Muscle layer of colon (tissue), 2 donors: Measurements from ENCODE around the gene TMEM184C.

Experiments used
- H3K27ac ChIP-seq: one replicate; pipeline ENCODE4 v1.7.0; 2013; ENCODE audit warnings: low read depth, mild to moderate bottlenecking, low read length, moderate library complexity
- H3K27me3 ChIP-seq, 2 donors: one replicate each; pipeline ENCODE4 v1.7.0; 2013; ENCODE audit warnings: low read length in 2 of 2, mild to moderate bottlenecking in 2 of 2; ENCODE audit not compliant: insufficient read depth in 2 of 2, control insufficient read depth in 1 of 2
- H3K36me3 ChIP-seq: one replicate; pipeline ENCODE4 v1.7.0; 2013; ENCODE audit warnings: mild to moderate bottlenecking, low read length; ENCODE audit not compliant: insufficient read depth
- H3K4me1 ChIP-seq: one replicate; pipeline ENCODE4 v1.7.0; 2013; ENCODE audit warnings: mild to moderate bottlenecking, low read length; ENCODE audit not compliant: insufficient read depth
- H3K4me3 ChIP-seq, 2 donors: one replicate each; pipeline ENCODE4 v1.7.0; 2013; ENCODE audit warnings: low read length in 2 of 2, low read depth in 1 of 2, mild to moderate bottlenecking in 1 of 2, moderate library complexity in 1 of 2
- H3K9ac ChIP-seq: one replicate; pipeline ENCODE4 v1.7.0; 2013; ENCODE audit warnings: low read length
- H3K9me3 ChIP-seq: one replicate; pipeline ENCODE4 v1.7.0; 2013; ENCODE audit warnings: mild to moderate bottlenecking, low read length
- donor health status: abdominal sarcoma.
- donor health status: Adenocarcinoma of cecum.

Gene TMEM184C

GRCh38 chr4:147696866-147697265 is 79.7 kb downstream of the TMEM184C start:
- H3K27ac ChIP-seq = no peak overlapping the region
- H3K9ac ChIP-seq = no peak overlapping the region
- no peaks in the 10 kb centered on the region for H3K9me3 ChIP-seq
- no peaks in the 10 kb centered on the region for H3K4me1 ChIP-seq
- no peak overlapping the region for H3K4me3 ChIP-seq
- no peaks in the 10 kb centered on the region for H3K36me3 ChIP-seq
- no peaks in the 10 kb centered on the region for H3K27me3 ChIP-seq

GRCh38 chr4:147704846-147705245 is 87.6 kb downstream of the TMEM184C start:
- Histone ChIP-seq H3K4me1 (no peaks in the 10 kb centered on the region), H3K27me3 (no peaks in the 10 kb centered on the region), H3K9me3 (no peaks in the 10 kb centered on the region), H3K4me3 (no peak overlapping the region), H3K36me3 (no peaks in the 10 kb centered on the region), H3K27ac (no peak overlapping the region), H3K9ac (no peak overlapping the region)

GRCh38 chr4:147707892-147708672 is 90.9 kb downstream of the TMEM184C start:
- no peak overlapping the region for H3K27ac ChIP-seq
- H3K9me3 ChIP-seq = no peaks in the 10 kb centered on the region
- no peak overlapping the region for H3K4me3 ChIP-seq
- H3K27me3 ChIP-seq = no peaks in the 10 kb centered on the region
- H3K4me1 ChIP-seq = no peaks in the 10 kb centered on the region
- H3K9ac ChIP-seq = no peak overlapping the region
- H3K36me3 ChIP-seq = no peaks in the 10 kb centered on the region

- H3K36me3 ChIP-seq = no peaks in the 10 kb centered on the region
- no peaks in the 10 kb centered on the region for H3K4me1 ChIP-seq
- H3K27ac ChIP-seq = no peak overlapping the region
- no peak overlapping the region for H3K9ac ChIP-seq
- H3K9me3 ChIP-seq = no peaks in the 10 kb centered on the region
- H3K27me3 ChIP-seq = no peaks in the 10 kb centered on the region
- no peak overlapping the region for H3K4me3 ChIP-seq
Observed at GRCh38 chr4:147709999-147710398, 92.8 kb downstream of the TMEM184C start.

- Histone ChIP-seq H3K9ac (no peak overlapping the region), H3K27ac (no peak overlapping the region), H3K36me3 (no peaks in the 10 kb centered on the region), H3K4me3 (no peak overlapping the region), H3K27me3 (no peaks in the 10 kb centered on the region), H3K4me1 (no peaks in the 10 kb centered on the region), H3K9me3 (no peaks in the 10 kb centered on the region)
Observed at GRCh38 chr4:147714575-147715401, 97.6 kb downstream of the TMEM184C start.

GRCh38 chr4:147717878-147718277 is 100.7 kb downstream of the TMEM184C start:
- Histone ChIP-seq H3K9me3 (no peaks in the 10 kb centered on the region), H3K4me1 (no peaks in the 10 kb centered on the region), H3K27me3 (no peaks in the 10 kb centered on the region), H3K27ac (no peak overlapping the region), H3K36me3 (no peaks in the 10 kb centered on the region), H3K9ac (no peak overlapping the region), H3K4me3 (no peak overlapping the region)
